Keratinocyte (primary cell): ENCODE data around the gene CLEC16A. TPM values are rescaled to one million over a fixed set of nuclear protein-coding genes. Genes with fewer than 3 reads are reported as not detected.

Source experiments
- DNase-seq: peaks from one replicate; pipeline ENCODE4 v3.0.0-alpha.2; 2011; ENCODE audit warnings: low read depth, missing footprints, low spot score
- FAIRE-seq: peaks from 2 replicates; lab custom pipeline; 2011; peaks lifted over from hg19 to GRCh38; lab: Jason Lieb, UNC
- H2AFZ ChIP-seq: 2 replicates; pipeline ENCODE4 v1.6.0; 2012; ENCODE audit warnings: low read length, control low read depth, inconsistent platforms; ENCODE audit not compliant: control insufficient read depth
- H3K27ac ChIP-seq: 2 replicates; pipeline ENCODE4 v1.5.1; 2011; ENCODE audit warnings: low read length; ENCODE audit not compliant: control insufficient read depth, insufficient read depth
- H3K27me3 ChIP-seq: 3 replicates; pipeline ENCODE4 v1.6.0; 2011; ENCODE audit warnings: low read length; ENCODE audit not compliant: control insufficient read depth, insufficient read depth; ENCODE audit errors: extremely low read depth
- H3K36me3 ChIP-seq, 2 experiments: 2 replicates in 1 of 2; 3 replicates in 1 of 2; pipeline ENCODE4 v1.5.1; 2011; ENCODE audit warnings: low read length in 2 of 2, mild to moderate bottlenecking in 1 of 2; ENCODE audit not compliant: control insufficient read depth in 2 of 2, insufficient read depth in 2 of 2; ENCODE audit errors: extremely low read depth in 1 of 2
- H3K4me1 ChIP-seq: 3 replicates; pipeline ENCODE4 v1.5.1; 2011; ENCODE audit warnings: low read length; ENCODE audit not compliant: control insufficient read depth, insufficient read depth; ENCODE audit errors: extremely low read depth
- H3K4me2 ChIP-seq: 3 replicates; pipeline ENCODE4 v1.6.0; 2011; ENCODE audit warnings: low read depth, low read length; ENCODE audit not compliant: control insufficient read depth, insufficient read depth; ENCODE audit errors: extremely low read depth
- H3K4me3 ChIP-seq, 3 experiments: fragments of 200-600 bp in 1 of 3; sonication (generic) in 1 of 3; 2 replicates in 2 of 3; 3 replicates in 1 of 3; pipeline ENCODE4 v1.5.1; 2011 to 2016; ENCODE audit warnings: low read length in 3 of 3, mild to moderate bottlenecking in 3 of 3, control low read depth in 2 of 3, inconsistent platforms in 1 of 3, low read depth in 1 of 3, mixed read lengths in 1 of 3, mixed run types in 1 of 3, moderate library complexity in 1 of 3; ENCODE audit not compliant: control insufficient read depth in 2 of 3, insufficient read depth in 2 of 3; ENCODE audit errors: extremely low read depth in 1 of 3
- H3K79me2 ChIP-seq: 2 replicates; pipeline ENCODE4 v1.6.0; 2012; ENCODE audit warnings: low read length; ENCODE audit not compliant: control insufficient read depth, insufficient read depth
- H3K9ac ChIP-seq: 3 replicates; pipeline ENCODE4 v1.6.0; 2011; ENCODE audit warnings: low read length; ENCODE audit not compliant: control insufficient read depth, insufficient read depth; ENCODE audit errors: extremely low read depth
- H3K9me1 ChIP-seq: 3 replicates; pipeline ENCODE4 v1.6.0; 2011; ENCODE audit warnings: low read length; ENCODE audit not compliant: control insufficient read depth, insufficient read depth; ENCODE audit errors: extremely low read depth
- H3K9me3 ChIP-seq: 2 replicates; pipeline ENCODE4 v1.5.1; 2012; ENCODE audit warnings: low read depth, low read length; ENCODE audit not compliant: control insufficient read depth
- H4K20me1 ChIP-seq: 3 replicates; pipeline ENCODE4 v1.6.0; 2011; ENCODE audit warnings: low read length; ENCODE audit not compliant: control insufficient read depth, insufficient read depth; ENCODE audit errors: extremely low read depth
- CTCF ChIP-seq, 3 experiments: IDR thresholded peaks in 1 of 3; conservative IDR thresholded peaks in 1 of 3; optimal IDR thresholded peaks in 1 of 3; 2 replicates in 2 of 3; 3 replicates in 1 of 3; pipeline versions ENCODE3 to v1.5.1; 2011; ENCODE audit warnings: low read length in 3 of 3, mild to moderate bottlenecking in 3 of 3, moderate library complexity in 2 of 3, control low read depth in 1 of 3, inconsistent platforms in 1 of 3; ENCODE audit not compliant: insufficient read depth in 2 of 3; ENCODE audit errors: extremely low read depth in 1 of 3
- EZH2 ChIP-seq: IDR thresholded peaks from one replicate; pipeline ENCODE4 v1.6.1; 2012; ENCODE audit warnings: inconsistent platforms, mild to moderate bottlenecking, low read length, moderate library complexity
- dilution Hi-C: fragments of 300-500 bp; cut with MboI; formaldehyde crosslinking; loops from one replicate; pipeline ENCODE4 v1.7.0; 2020; ENCODE audit warnings: low sequenced_read_pairs; ENCODE audit not compliant: extremely low pct_ligation_motif_present
- polyA plus RNA-seq, 5 experiments: library from polyadenylated mRNA; depleted of rRNA in 3 of 5; stranded (reverse) in 3 of 5; stranded (forward) in 1 of 5; unstranded in 1 of 5; fragments of >200 nt; gene quantifications; 1 replicate in 1 of 5; 2 replicates in 3 of 5; 3 replicates in 1 of 5; pipeline versions ENCODE4 v1.2.1 to v1.2.3, GENCODE V29; 2011 to 2012; ENCODE audit warnings: missing spikeins in 2 of 5, low read depth in 1 of 5, low replicate concordance in 1 of 5

CLEC16A gene
- polyA plus RNA-seq, 1 donor (not counting 4 experiments of a cell fraction or from before 2014, with no cell fraction given) = 9.5 TPM

GRCh38 chr16:11035096-11035495 is 90.7 kb downstream of the CLEC16A start:
- dilution Hi-C loops = no loop called here
- FAIRE-seq (no peak), DNase-seq (no peak)
- Histone ChIP-seq H3K9me1 (peaks cover 3% of the 10 kb centered on the region), H3K9me3 (no peaks in the 10 kb centered on the region), H3K27me3 (no peaks in the 10 kb centered on the region), H3K4me1 (peaks cover 50% of the 10 kb centered on the region), H3K9ac (no peak overlapping the region), H4K20me1 (no peaks in the 10 kb centered on the region), H3K27ac (no peak overlapping the region), H3K79me2 (no peaks in the 10 kb centered on the region), H3K36me3 (peaks cover 8% of the 10 kb centered on the region in 2 experiments), H3K4me3 (no peak overlapping the region), H2AFZ (no peak overlapping the region), H3K4me2 (no peak overlapping the region)
- TF ChIP-seq EZH2 (no peak), CTCF (optimal IDR thresholded peaks at IDR 0.05 in 1 of 3, IDR thresholded peaks at IDR 0.05 in 1 of 3, conservative IDR thresholded peaks at IDR 0.05 in 1 of 3; ENCODE audit: extremely low read depth in 1 of 3, insufficient read depth in 2 of 3, low read length in 3 of 3) (no peak)

GRCh38 chr16:11036040-11036439 is 91.7 kb downstream of the CLEC16A start:
- Histone ChIP-seq H3K79me2 (no peaks in the 10 kb centered on the region), H4K20me1 (no peaks in the 10 kb centered on the region), H3K27ac (no peak overlapping the region), H2AFZ (no peak overlapping the region), H3K9me3 (no peaks in the 10 kb centered on the region), H3K4me2 (no peak overlapping the region), H3K4me1 (peaks cover 50% of the 10 kb centered on the region), H3K9me1 (peaks cover 3% of the 10 kb centered on the region), H3K4me3 (no peak overlapping the region), H3K9ac (no peak overlapping the region), H3K36me3 (peaks cover 8 to 9% of the 10 kb centered on the region in 2 experiments), H3K27me3 (no peaks in the 10 kb centered on the region)
- TF ChIP-seq EZH2 = no peak
- dilution Hi-C loops = no loop called here
- FAIRE-seq = no peak
- no peak for DNase-seq

DNA sequence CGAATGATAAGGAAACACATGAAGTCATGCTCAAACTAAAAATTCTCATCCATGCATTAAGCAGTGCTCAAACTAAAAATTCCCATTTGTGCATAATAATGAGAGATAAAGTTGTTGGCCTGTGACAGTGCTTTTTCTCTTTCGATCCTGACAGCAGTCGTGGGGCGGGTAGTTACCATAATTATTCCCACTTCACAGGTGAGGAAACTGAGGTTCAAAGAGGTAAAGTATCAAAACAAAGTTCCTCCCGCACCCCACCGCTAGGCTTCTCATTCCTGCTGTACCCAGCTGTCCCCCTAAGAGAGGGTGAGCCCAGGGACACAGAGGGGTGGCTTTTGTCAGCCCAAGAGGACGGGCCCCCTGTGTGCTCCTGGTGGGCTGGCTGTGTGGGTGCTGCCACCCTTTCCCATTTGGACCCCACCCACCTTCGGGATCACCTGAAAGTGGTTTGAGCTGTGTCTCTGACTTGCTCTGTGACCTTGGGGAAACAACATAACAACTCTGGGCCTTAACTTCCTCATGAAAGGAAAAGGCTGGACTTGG is 92.6 kb downstream of the CLEC16A start:
- FAIRE-seq (no peak), DNase-seq (no peak)
- H3K4me3 ChIP-seq = no peak overlapping the region
- no peak overlapping the region for H2AFZ ChIP-seq
- H3K36me3 ChIP-seq = peaks cover 8 to 10% of the 10 kb centered on the region in 2 experiments
- H3K79me2 ChIP-seq = no peaks in the 10 kb centered on the region
- no peak overlapping the region for H3K27ac ChIP-seq
- no peaks in the 10 kb centered on the region for H3K27me3 ChIP-seq
- no peak overlapping the region for H3K4me2 ChIP-seq
- H3K9me3 ChIP-seq = no peaks in the 10 kb centered on the region
- H3K4me1 ChIP-seq = peaks cover 46% of the 10 kb centered on the region
- H3K9me1 ChIP-seq = peaks cover 3% of the 10 kb centered on the region
- H3K9ac ChIP-seq = no peak overlapping the region
- dilution Hi-C loops = no loop called here
- no peaks in the 10 kb centered on the region for H4K20me1 ChIP-seq
- TF ChIP-seq CTCF (optimal IDR thresholded peaks at IDR 0.05 in 1 of 3, IDR thresholded peaks at IDR 0.05 in 1 of 3, conservative IDR thresholded peaks at IDR 0.05 in 1 of 3; ENCODE audit: extremely low read depth in 1 of 3, insufficient read depth in 2 of 3, low read length in 3 of 3) (no peak), EZH2 (no peak)
